ENCODE data around the gene SAC3D1. TPM values are rescaled to one million over a fixed set of nuclear protein-coding genes. Genes with fewer than 3 reads are reported as not detected.

SAC3D1 gene
- total and polyA plus RNA-seq, 2 of the 4 experiments (the other 2 are of a cell fraction) = 2.9 to 13.2 TPM

DNA sequence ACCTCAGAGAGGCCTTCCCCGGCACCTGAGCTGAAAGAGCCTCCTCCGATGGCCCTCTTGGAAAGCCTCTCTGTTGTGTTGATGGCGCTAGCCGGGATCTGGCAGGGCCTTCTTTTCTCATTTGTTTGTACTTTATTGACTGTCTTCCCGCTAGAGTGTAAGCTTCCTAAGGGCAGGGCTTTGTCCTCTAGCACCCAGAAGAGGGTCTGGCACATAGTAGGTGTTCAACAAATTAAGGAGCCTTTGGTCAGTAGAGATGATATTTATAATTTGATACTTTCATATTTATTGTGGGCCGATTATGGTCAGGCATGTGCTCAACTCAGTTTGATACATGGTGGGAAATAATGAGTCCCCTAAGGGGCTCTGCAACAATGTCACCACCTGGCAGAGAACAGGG is 23.1 kb upstream of the SAC3D1 start:
- H3K27ac ChIP-seq (ENCODE audit: insufficient read depth, low read length) = no peak overlapping the region
- no peak overlapping the region for H2AFZ ChIP-seq (replicated peaks; ENCODE audit: low read length, poor library complexity)
- POLR2A ChIA-PET (ENCODE audit: unreplicated experiment) = no interaction called here
- no CpG with 5 or more reads among the region's 6 CpGs for WGBS, 2 experiments (ENCODE audit: extremely low coverage in 2 of 2, insufficient read length in 1 of 2)
- no peak overlapping the region for H3K14ac ChIP-seq (replicated peaks; ENCODE audit: low read depth, low read length)
- intact Hi-C loops (cut with micrococcal nuclease) = no loop called here
- peaks cover 15 to 38% of the 10 kb centered on the region in 2 experiments for H3K79me1 ChIP-seq (ENCODE audit: low read depth in 1 of 2, low read length in 2 of 2)
- dilution Hi-C loops (cut with HindIII; ENCODE audit: low sequenced_read_pairs, unreplicated experiment) = no loop called here
- in situ Hi-C loops (cut with MboI; ENCODE audit: low sequenced_read_pairs) = no loop called here
- DNase-seq = no peak
- no peak overlapping the region for H4K8ac ChIP-seq (ENCODE audit: low read depth in 2 of 2, low read length in 2 of 2)
- H3K36me3 ChIP-seq (ENCODE audit: control insufficient read depth, insufficient read depth, low read length) = peaks cover 11% of the 10 kb centered on the region
- peaks cover 18% of the 10 kb centered on the region for H3K9me1 ChIP-seq (ENCODE audit: insufficient read depth, low read length)
- H3K4ac ChIP-seq (ENCODE audit: low read depth, low read length) = no peak overlapping the region
- no peak overlapping the region for H2BK120ac ChIP-seq (ENCODE audit: low read depth, low read length)
- H3K4me1 ChIP-seq (ENCODE audit: control insufficient read depth, insufficient read depth, low read length) = peaks cover 5% of the 10 kb centered on the region
- BruUV-seq (replicated peaks) = no TSS peak
- H2BK5ac ChIP-seq (ENCODE audit: low read depth, low read length, poor library complexity, severe bottlenecking) = no peak overlapping the region
- no peaks in the 10 kb centered on the region for H3K9me3 ChIP-seq (ENCODE audit: control insufficient read depth, insufficient read depth, low read length)
- no peak overlapping the region for H3K18ac ChIP-seq (ENCODE audit: low read depth, low read length)
- H2AK9ac ChIP-seq (replicated peaks; ENCODE audit: low read depth, low read length, poor library complexity) = no peak overlapping the region
- no peak overlapping the region for H3K4me3 ChIP-seq (ENCODE audit: insufficient read depth, low read depth, low read length)
- H2BK20ac ChIP-seq (ENCODE audit: low read depth, low read length) = no peak overlapping the region
- H3K9ac ChIP-seq (ENCODE audit: low read depth, low read length) = no peak overlapping the region
- no peak overlapping the region for H3K23ac ChIP-seq (ENCODE audit: low read depth, low read length)
- TF ChIP-seq RCOR1 (IDR thresholded peaks at IDR 0.05; ENCODE audit: insufficient replicate concordance, low read length) (no peak), BHLHE40 (IDR thresholded peaks at IDR 0.05; ENCODE audit: low read depth, low read length) (no peak), POLR2A (IDR thresholded peaks at IDR 0.05; ENCODE audit: low read depth, low read length) (no peak), SMC3 (IDR thresholded peaks at IDR 0.05; ENCODE audit: low read depth, low read length) (no peak), CHD1 (IDR thresholded peaks at IDR 0.05; ENCODE audit: low read depth, low read length) (no peak), RFX5 (IDR thresholded peaks at IDR 0.05; ENCODE audit: low read depth, low read length) (no peak), MAZ (IDR thresholded peaks at IDR 0.05; ENCODE audit: borderline replicate concordance, low read depth, low read length) (no peak), FOS (IDR thresholded peaks at IDR 0.05; ENCODE audit: low read depth, low read length) (no peak), NFE2L2 (IDR thresholded peaks at IDR 0.05; ENCODE audit: low read depth, low read length) (no peak), MAFK (IDR thresholded peaks at IDR 0.05; ENCODE audit: low read depth, low read length) (no peak), CEBPB (IDR thresholded peaks at IDR 0.05; ENCODE audit: low read depth, low read length) (no peak), MXI1 (IDR thresholded peaks at IDR 0.05; ENCODE audit: borderline replicate concordance, low read depth, low read length) (no peak), RAD21 (IDR thresholded peaks at IDR 0.05; ENCODE audit: low read length) (no peak)
- TF ChIP-seq, protein P1, sequence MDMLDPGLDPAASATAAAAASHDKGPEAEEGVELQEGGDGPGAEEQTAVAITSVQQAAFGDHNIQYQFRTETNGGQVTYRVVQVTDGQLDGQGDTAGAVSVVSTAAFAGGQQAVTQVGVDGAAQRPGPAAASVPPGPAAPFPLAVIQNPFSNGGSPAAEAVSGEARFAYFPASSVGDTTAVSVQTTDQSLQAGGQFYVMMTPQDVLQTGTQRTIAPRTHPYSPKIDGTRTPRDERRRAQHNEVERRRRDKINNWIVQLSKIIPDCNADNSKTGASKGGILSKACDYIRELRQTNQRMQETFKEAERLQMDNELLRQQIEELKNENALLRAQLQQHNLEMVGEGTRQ (IDR thresholded peaks at IDR 0.05; ENCODE audit: low read depth, low read length) = no peak
- TF ChIP-seq, protein P2, sequence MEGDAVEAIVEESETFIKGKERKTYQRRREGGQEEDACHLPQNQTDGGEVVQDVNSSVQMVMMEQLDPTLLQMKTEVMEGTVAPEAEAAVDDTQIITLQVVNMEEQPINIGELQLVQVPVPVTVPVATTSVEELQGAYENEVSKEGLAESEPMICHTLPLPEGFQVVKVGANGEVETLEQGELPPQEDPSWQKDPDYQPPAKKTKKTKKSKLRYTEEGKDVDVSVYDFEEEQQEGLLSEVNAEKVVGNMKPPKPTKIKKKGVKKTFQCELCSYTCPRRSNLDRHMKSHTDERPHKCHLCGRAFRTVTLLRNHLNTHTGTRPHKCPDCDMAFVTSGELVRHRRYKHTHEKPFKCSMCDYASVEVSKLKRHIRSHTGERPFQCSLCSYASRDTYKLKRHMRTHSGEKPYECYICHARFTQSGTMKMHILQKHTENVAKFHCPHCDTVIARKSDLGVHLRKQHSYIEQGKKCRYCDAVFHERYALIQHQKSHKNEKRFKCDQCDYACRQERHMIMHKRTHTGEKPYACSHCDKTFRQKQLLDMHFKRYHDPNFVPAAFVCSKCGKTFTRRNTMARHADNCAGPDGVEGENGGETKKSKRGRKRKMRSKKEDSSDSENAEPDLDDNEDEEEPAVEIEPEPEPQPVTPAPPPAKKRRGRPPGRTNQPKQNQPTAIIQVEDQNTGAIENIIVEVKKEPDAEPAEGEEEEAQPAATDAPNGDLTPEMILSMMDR (conservative IDR thresholded peaks at IDR 0.05; ENCODE audit: low read depth, low read length) = no peak
- TF ChIP-seq, protein P3, sequence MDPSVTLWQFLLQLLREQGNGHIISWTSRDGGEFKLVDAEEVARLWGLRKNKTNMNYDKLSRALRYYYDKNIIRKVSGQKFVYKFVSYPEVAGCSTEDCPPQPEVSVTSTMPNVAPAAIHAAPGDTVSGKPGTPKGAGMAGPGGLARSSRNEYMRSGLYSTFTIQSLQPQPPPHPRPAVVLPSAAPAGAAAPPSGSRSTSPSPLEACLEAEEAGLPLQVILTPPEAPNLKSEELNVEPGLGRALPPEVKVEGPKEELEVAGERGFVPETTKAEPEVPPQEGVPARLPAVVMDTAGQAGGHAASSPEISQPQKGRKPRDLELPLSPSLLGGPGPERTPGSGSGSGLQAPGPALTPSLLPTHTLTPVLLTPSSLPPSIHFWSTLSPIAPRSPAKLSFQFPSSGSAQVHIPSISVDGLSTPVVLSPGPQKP (IDR thresholded peaks at IDR 0.05; ENCODE audit: borderline replicate concordance, low read depth, low read length) = no peak
- H2AK5ac ChIP-seq (ENCODE audit: low read depth, low read length) = no peak overlapping the region
- no peak overlapping the region for H3K56ac ChIP-seq (ENCODE audit: extremely low read depth, insufficient read depth, low read length)
- H3K27me3 ChIP-seq (ENCODE audit: control insufficient read depth, insufficient read depth, low read length) = no peaks in the 10 kb centered on the region
- no peak overlapping the region for H3K4me2 ChIP-seq (ENCODE audit: low read depth, low read length)
- CTCF ChIA-PET = no interaction called here
- H4K20me1 ChIP-seq (ENCODE audit: insufficient read depth, low read length) = no peaks in the 10 kb centered on the region
- H4K91ac ChIP-seq (ENCODE audit: insufficient read depth, low read depth, low read length) = no peak overlapping the region
- H2BK15ac ChIP-seq (ENCODE audit: low read depth, low read length) = no peak overlapping the region
- ATAC-seq (ENCODE audit: low read depth) = no peak
- no peak overlapping the region for H4K5ac ChIP-seq (ENCODE audit: low read depth, low read length)
